DMS53 treated with DMSO at 0.1 percent for 48 hours (cell line): ENCODE data around the gene CELA2B.
"Not testable (repeated sequence)": the region's sequence is repeated elsewhere in the genome, so short reads cannot be mapped to it uniquely, and the experiment has no call there.

Source experiments
- DNase-seq: peaks from one replicate; lab custom pipeline; 2025; ENCODE audit not compliant: unreplicated experiment; lab: John Stamatoyannopoulos, UW

Gene CELA2B

GRCh38 chr1:15444468-15445389, 31.2 kb upstream of the CELA2B start:
- no peak for DNase-seq

GRCh38 chr1:15445390-15446122, 30.3 kb upstream of the CELA2B start:
- no peak for DNase-seq

- no peak for DNase-seq
These were observed 29.7 kb upstream of the CELA2B start for GRCh38 chr1:15446212-15446611.

GRCh38 chr1:15448877-15449462, 26.9 kb upstream of the CELA2B start:
- no peak for DNase-seq

- DNase-seq = no peak
These were observed 26.3 kb upstream of the CELA2B start for GRCh38 chr1:15449567-15449966.

- no peak for DNase-seq
These were observed 24.7 kb upstream of the CELA2B start for GRCh38 chr1:15451014-15451722.

- no peak for DNase-seq
These were observed 23.7 kb upstream of the CELA2B start for GRCh38 chr1:15452216-15452615.

GRCh38 chr1:15452866-15453571, 22.9 kb upstream of the CELA2B start:
- no peak for DNase-seq

- no peak for DNase-seq
These were observed 22.2 kb upstream of the CELA2B start for GRCh38 chr1:15453734-15454133.

- DNase-seq = no peak
These were observed 21.6 kb upstream of the CELA2B start for GRCh38 chr1:15454256-15454655.

- no peak for DNase-seq
These were observed 20.4 kb upstream of the CELA2B start for GRCh38 chr1:15455522-15455921.

- DNase-seq = no peak
These were observed 19.5 kb upstream of the CELA2B start, which contains the start of gene CELA2A for GRCh38 chr1:15456313-15456954. Gene CELA2A (plus strand): TSS chr1:15456732. CDS start chr1:15456754, 22 bp downstream.

- DNase-seq = no peak
These were observed 18.3 kb upstream of the CELA2B start for GRCh38 chr1:15457585-15457984.

- not testable (repeated sequence) for DNase-seq
These were observed 17.5 kb upstream of the CELA2B start for GRCh38 chr1:15458388-15458787.

GRCh38 chr1:15459771-15460707, 15.9 kb upstream of the CELA2B start:
- DNase-seq = peak; percentile 8

GRCh38 chr1:15460708-15461095, 15.2 kb upstream of the CELA2B start:
- DNase-seq = no peak

- DNase-seq = peak; percentile 91
These were observed 12.7 kb upstream of the CELA2B start for GRCh38 chr1:15463064-15463800.

- peak; percentile 44 for DNase-seq
These were observed 12.0 kb upstream of the CELA2B start for GRCh38 chr1:15463926-15464322.
